HepG2 (cell line): ENCODE data around the gene METTL25. TPM values are rescaled to one million over a fixed set of nuclear protein-coding genes. Genes with fewer than 3 reads are reported as not detected.

Experiments
- HNF1A ChIP-seq, 2 experiments: sonication (generic) in 1 of 2; formaldehyde crosslinking in 1 of 2; IDR thresholded peaks; 2 replicates each; pipeline versions ENCODE4 v1.4.0 to v1.6.1; 2016 to 2020; ENCODE audit warnings: borderline replicate concordance in 1 of 2, low read depth in 1 of 2, mild to moderate bottlenecking in 1 of 2, missing genetic modification reagents in 1 of 2
- MAFK ChIP-seq, 2 experiments: IDR thresholded peaks in 1 of 2; conservative IDR thresholded peaks in 1 of 2; 2 replicates each; pipeline ENCODE4 v1.6.1; 2011; ENCODE audit warnings: improper control_type of control experiment in 2 of 2, low read length in 2 of 2
- MAX ChIP-seq: IDR thresholded peaks from 2 replicates; pipeline ENCODE4 v1.6.1; 2012; ENCODE audit warnings: inconsistent platforms
- REST ChIP-seq, 2 experiments: IDR thresholded peaks; 2 replicates each; pipeline ENCODE4 v1.6.1; 2011 to 2012; ENCODE audit warnings: low read length in 2 of 2, borderline replicate concordance in 1 of 2, low read depth in 1 of 2, mild to moderate bottlenecking in 1 of 2, moderate library complexity in 1 of 2
- USF2 ChIP-seq, 2 experiments: sonication (generic) in 1 of 2; formaldehyde crosslinking in 1 of 2; IDR thresholded peaks; 2 replicates each; pipeline versions ENCODE4 v1.5.1 to v1.6.1; 2011 to 2020; ENCODE audit warnings: borderline replicate concordance in 1 of 2, low read depth in 1 of 2, low read length in 1 of 2, mild to moderate bottlenecking in 1 of 2, missing genetic modification reagents in 1 of 2, moderate library complexity in 1 of 2
- ZNF589 ChIP-seq: sonication (generic); formaldehyde crosslinking; conservative IDR thresholded peaks from 2 replicates; pipeline ENCODE4 v1.8.0; 2022; ENCODE audit warnings: mild to moderate bottlenecking, moderate library complexity, missing genetic modification reagents
- ZNF652 ChIP-seq: IDR thresholded peaks from 2 replicates; pipeline ENCODE4 v1.6.1; 2016; ENCODE audit warnings: low read depth, borderline replicate concordance
- polyA plus RNA-seq, 8 experiments: library from polyadenylated mRNA; depleted of rRNA in 3 of 8; stranded (reverse) in 7 of 8; unstranded in 1 of 8; fragments of >200 nt; fragmentation: Illumina TruSeq in 4 of 8; extraction: Trizol in 4 of 8; gene quantifications; 2 replicates each; pipeline versions ENCODE4 v1.2.1 to v1.2.3, GENCODE V29; 2011 to 2016; ENCODE audit warnings: low read depth in 4 of 8, missing spikeins in 1 of 8, mixed read lengths in 1 of 8; ENCODE audit not compliant: insufficient read depth in 1 of 8
- total RNA-seq, 5 experiments: library from RNA; depleted of rRNA; stranded (reverse); fragments of >200 nt; fragmentation: Illumina TruSeq; extraction: Trizol; gene quantifications; 2 replicates each; pipeline ENCODE4 v1.2.3, GENCODE V29; 2016; ENCODE audit warnings: low read depth in 1 of 5

The METTL25 gene
- total and polyA plus RNA-seq, 2 of the 13 experiments (the other 11 are each of a cell fraction or from before 2014, with no cell fraction given), result 2.2 to 7.8 TPM

DNA sequence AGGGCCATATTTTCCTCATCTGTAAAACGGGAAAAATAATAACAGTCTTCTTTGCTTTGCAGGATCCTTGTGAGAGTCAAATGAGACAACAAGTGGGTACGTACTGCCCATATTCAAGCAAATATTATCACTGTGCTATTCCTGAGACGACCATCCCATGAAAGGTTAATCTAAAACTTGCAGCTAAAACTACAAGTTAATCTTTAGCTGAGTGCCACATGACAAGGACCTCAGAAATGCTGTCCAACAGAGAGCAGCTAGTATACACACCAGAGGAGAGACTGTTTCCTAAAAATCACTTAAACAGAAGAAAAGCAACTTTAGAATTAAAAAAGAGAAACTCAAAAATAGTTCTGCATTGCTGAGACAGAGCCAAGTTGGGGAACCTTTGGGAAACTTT is 165.7 kb downstream of the METTL25 start (continued):
- TF ChIP-seq REST (IDR thresholded peaks at IDR 0.05; ENCODE audit: borderline replicate concordance in 1 of 2, low read depth in 1 of 2, low read length in 2 of 2) (peak in 1 of 2 experiments; percentile 78; a peak in 2 of 4 replicates), USF2 (IDR thresholded peaks at IDR 0.05; ENCODE audit: low read depth, low read length) (peak; percentile 3; the same call in 1 of the 2 replicates), USF2 (CRISPR knock-in tag; IDR thresholded peaks at IDR 0.05; ENCODE audit: borderline replicate concordance) (no peak), MAFK (conservative IDR thresholded peaks at IDR 0.05 in 1 of 2, IDR thresholded peaks at IDR 0.05 in 1 of 2; ENCODE audit: low read length in 2 of 2) (no peak), ZNF652 (peak; percentile 81), HNF1A (IDR thresholded peaks at IDR 0.05; ENCODE audit: low read depth) (peak; percentile 74), HNF1A (CRISPR knock-in tag; IDR thresholded peaks at IDR 0.05; ENCODE audit: borderline replicate concordance) (peak; percentile 48; the same call in 1 of the 2 replicates), MAX (no peak), ZNF589 (CRISPR knock-in tag) (no peak)
